DOHH2 (cell line): ENCODE data around the gene RIN2.

Experiments used
- H3F3A ChIP-seq: fragments of 200-600 bp; sonication (generic), shearing (Covaris generic); 2 replicates; pipeline ENCODE4 v1.6.0; 2016; ENCODE audit warnings: antibody characterized with exemption, mild to moderate bottlenecking; ENCODE audit not compliant: control insufficient read depth, insufficient read depth
- H3K27ac ChIP-seq: fragments of 200-600 bp; sonication (generic); 2 replicates; pipeline ENCODE4 v1.5.1; 2014; ENCODE audit warnings: low read depth, mild to moderate bottlenecking, low read length, moderate library complexity
- H3K27me3 ChIP-seq: fragments of 200-600 bp; sonication (generic); 2 replicates; pipeline ENCODE4 v1.6.1; 2014; ENCODE audit warnings: mild to moderate bottlenecking, low read length, mixed read lengths; ENCODE audit not compliant: control insufficient read depth
- H3K36me3 ChIP-seq: fragments of 200-600 bp; sonication (generic); 2 replicates; pipeline ENCODE4 v1.6.1; 2014; ENCODE audit warnings: mild to moderate bottlenecking, low read length, moderate library complexity, mixed read lengths; ENCODE audit not compliant: control insufficient read depth
- H3K4me1 ChIP-seq: fragments of 200-600 bp; sonication (generic); 2 replicates; pipeline ENCODE4 v1.6.1; 2014; ENCODE audit warnings: mild to moderate bottlenecking, low read length, mixed read lengths; ENCODE audit not compliant: control insufficient read depth
- H3K4me2 ChIP-seq: fragments of 200-600 bp; sonication (generic); 2 replicates; pipeline ENCODE4 v1.6.0; 2014; ENCODE audit warnings: mild to moderate bottlenecking, low read length, moderate library complexity
- H3K4me3 ChIP-seq: fragments of 200-600 bp; sonication (generic); 2 replicates; pipeline ENCODE4 v1.5.1; 2014; ENCODE audit warnings: mild to moderate bottlenecking, low read length, mixed read lengths
- H3K79me2 ChIP-seq: fragments of 200-600 bp; sonication (generic); 2 replicates; pipeline ENCODE4 v1.6.1; 2014; ENCODE audit warnings: mild to moderate bottlenecking, low read length, mixed read lengths; ENCODE audit not compliant: control insufficient read depth
- H3K9me2 ChIP-seq: fragments of 200-600 bp; sonication (generic); replicated peaks from 2 replicates; pipeline ENCODE4 v1.6.1; 2014; ENCODE audit warnings: mild to moderate bottlenecking, low read length, mixed read lengths; ENCODE audit not compliant: control insufficient read depth
- H3K9me3 ChIP-seq: fragments of 200-600 bp; sonication (generic); 2 replicates; pipeline ENCODE4 v1.6.1; 2014; ENCODE audit warnings: antibody characterized with exemption, low read length, mixed read lengths; ENCODE audit not compliant: control insufficient read depth, insufficient read depth
- H4K20me1 ChIP-seq: fragments of 200-600 bp; sonication (generic); 2 replicates; pipeline ENCODE4 v1.6.0; 2014; ENCODE audit warnings: low read depth, mild to moderate bottlenecking, antibody characterized with exemption, low read length, moderate library complexity; ENCODE audit not compliant: control insufficient read depth, insufficient read depth
- EZH2phosphoT487 ChIP-seq: fragments of 200-600 bp; sonication (generic); IDR thresholded peaks from 2 replicates; pipeline ENCODE4 v1.6.1; 2017; ENCODE audit warnings: borderline replicate concordance, mild to moderate bottlenecking, antibody characterized with exemption, low read length, moderate library complexity, mixed read lengths
- TF ChIP-seq, protein P1 (sequence below): fragments of 200-600 bp; sonication (generic); IDR thresholded peaks from one replicate; pipeline ENCODE4 v1.5.1; 2014; ENCODE audit warnings: antibody characterized with exemption, mild to moderate bottlenecking, low read depth, low read length; ENCODE audit not compliant: poor library complexity, severe bottlenecking

Gene RIN2

DNA sequence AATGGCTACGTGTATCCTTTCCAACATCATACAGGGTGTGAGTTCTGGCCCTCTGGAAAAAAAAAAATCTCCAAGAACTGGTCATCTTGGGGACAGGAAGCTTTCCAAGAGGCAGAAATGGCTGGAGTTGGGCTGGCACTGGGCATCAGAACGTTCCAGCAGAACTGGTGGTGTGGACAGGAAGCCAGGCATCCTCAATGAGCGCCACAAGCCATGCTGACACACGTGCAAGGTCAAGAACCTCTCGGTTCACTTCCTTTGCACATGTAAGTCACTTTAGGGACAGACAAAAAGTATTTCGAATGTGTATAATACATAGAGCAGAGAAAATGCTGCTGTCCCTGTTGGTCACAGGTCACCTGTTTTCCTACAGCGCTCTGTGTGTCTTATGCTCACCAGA is 27.4 kb upstream of the RIN2 start:
- no peak overlapping the region for H3K4me2 ChIP-seq
- H4K20me1 ChIP-seq, result no peaks in the 10 kb centered on the region
- no peaks in the 10 kb centered on the region for H3K27me3 ChIP-seq
- peaks cover 4% of the 10 kb centered on the region; the same call in 1 of the 2 replicates for H3K4me1 ChIP-seq
- no peaks in the 10 kb centered on the region for H3K36me3 ChIP-seq
- TF ChIP-seq, protein P1, sequence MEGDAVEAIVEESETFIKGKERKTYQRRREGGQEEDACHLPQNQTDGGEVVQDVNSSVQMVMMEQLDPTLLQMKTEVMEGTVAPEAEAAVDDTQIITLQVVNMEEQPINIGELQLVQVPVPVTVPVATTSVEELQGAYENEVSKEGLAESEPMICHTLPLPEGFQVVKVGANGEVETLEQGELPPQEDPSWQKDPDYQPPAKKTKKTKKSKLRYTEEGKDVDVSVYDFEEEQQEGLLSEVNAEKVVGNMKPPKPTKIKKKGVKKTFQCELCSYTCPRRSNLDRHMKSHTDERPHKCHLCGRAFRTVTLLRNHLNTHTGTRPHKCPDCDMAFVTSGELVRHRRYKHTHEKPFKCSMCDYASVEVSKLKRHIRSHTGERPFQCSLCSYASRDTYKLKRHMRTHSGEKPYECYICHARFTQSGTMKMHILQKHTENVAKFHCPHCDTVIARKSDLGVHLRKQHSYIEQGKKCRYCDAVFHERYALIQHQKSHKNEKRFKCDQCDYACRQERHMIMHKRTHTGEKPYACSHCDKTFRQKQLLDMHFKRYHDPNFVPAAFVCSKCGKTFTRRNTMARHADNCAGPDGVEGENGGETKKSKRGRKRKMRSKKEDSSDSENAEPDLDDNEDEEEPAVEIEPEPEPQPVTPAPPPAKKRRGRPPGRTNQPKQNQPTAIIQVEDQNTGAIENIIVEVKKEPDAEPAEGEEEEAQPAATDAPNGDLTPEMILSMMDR, result no peak
- no peak for TF ChIP-seq EZH2phosphoT487
- H3K9me3 ChIP-seq, result no peaks in the 10 kb centered on the region
- H3K4me3 ChIP-seq, result no peak overlapping the region
- H3F3A ChIP-seq, result no peaks in the 10 kb centered on the region
- no peak overlapping the region for H3K27ac ChIP-seq
- no peaks in the 10 kb centered on the region for H3K9me2 ChIP-seq
- no peaks in the 10 kb centered on the region for H3K79me2 ChIP-seq

DNA sequence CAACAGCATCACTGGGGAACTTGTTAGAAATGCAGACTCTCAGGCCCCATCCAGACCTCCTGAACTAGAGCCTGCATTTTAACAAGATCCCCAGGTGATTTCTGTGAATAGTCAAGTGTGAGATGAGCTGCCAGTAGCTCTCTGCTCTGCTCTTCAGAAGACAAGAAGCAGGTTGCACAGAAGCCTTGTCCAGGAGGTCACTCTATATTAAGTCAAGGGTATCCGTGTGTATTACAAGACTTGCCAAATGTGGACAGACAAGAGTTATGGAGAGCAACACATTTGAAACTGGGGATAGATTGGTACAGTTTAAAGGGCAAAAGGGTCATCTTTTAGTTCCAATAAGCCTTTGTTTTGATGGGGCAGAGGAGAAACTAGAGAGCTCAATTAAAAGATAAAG is 23.2 kb upstream of the RIN2 start:
- Histone ChIP-seq H3K79me2 (no peaks in the 10 kb centered on the region), H3K4me1 (no peaks in the 10 kb centered on the region), H3K27me3 (no peaks in the 10 kb centered on the region), H3K4me3 (no peak overlapping the region), H3F3A (no peaks in the 10 kb centered on the region), H3K27ac (no peak overlapping the region), H4K20me1 (no peaks in the 10 kb centered on the region), H3K36me3 (no peaks in the 10 kb centered on the region), H3K9me2 (no peaks in the 10 kb centered on the region), H3K9me3 (no peaks in the 10 kb centered on the region), H3K4me2 (no peak overlapping the region)
- TF ChIP-seq EZH2phosphoT487, result no peak
- TF ChIP-seq, protein P1, result no peak

DNA sequence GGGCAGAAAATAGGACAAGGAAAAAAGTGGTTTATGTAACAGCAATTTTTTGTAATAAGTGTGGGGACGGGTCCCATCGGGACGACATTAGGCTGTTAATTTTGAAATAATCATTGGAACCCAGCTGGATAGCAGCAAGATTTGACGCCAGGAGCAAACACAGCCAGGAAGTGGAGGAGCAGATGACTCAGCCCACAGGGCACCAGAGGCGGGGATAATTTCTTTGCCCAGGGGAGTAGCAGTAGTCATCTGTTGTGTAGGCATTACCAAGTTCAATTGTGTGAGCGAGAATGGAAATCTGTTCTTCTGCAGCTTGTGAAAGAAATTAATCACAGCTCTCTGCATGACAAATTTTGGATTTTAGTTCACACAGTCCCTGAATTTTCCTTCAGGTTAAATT is 22.6 kb upstream of the RIN2 start:
- Histone ChIP-seq H3K4me2 (no peak overlapping the region), H3K79me2 (no peaks in the 10 kb centered on the region), H3K4me1 (no peaks in the 10 kb centered on the region), H3K4me3 (no peak overlapping the region), H3K9me3 (no peaks in the 10 kb centered on the region), H3K9me2 (no peaks in the 10 kb centered on the region), H4K20me1 (no peaks in the 10 kb centered on the region), H3F3A (no peaks in the 10 kb centered on the region), H3K36me3 (no peaks in the 10 kb centered on the region), H3K27me3 (no peaks in the 10 kb centered on the region), H3K27ac (no peak overlapping the region)
- TF ChIP-seq EZH2phosphoT487, result no peak
- TF ChIP-seq, protein P1, result no peak

DNA sequence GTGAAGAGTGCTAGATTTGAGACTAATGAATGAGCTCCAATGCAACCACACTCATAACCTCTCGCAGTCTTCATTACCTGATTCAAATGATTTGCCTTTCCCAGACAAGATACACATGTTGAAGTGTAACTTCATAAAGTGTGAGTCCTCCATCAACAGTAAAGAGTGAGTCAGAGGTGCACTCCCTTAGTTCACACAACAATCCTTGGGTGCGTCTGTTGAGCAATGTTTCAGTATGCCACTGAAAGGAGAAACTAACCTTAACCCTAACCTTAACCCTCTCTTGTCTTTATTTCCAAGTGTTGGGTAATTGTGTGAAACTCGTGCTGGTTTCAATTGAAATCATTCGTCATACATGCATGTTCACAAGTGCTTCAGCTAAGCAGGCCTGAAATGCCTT is 21.0 kb upstream of the RIN2 start:
- TF ChIP-seq EZH2phosphoT487, result no peak
- TF ChIP-seq, protein P1, result no peak
- no peak overlapping the region for H3K4me2 ChIP-seq

More for the DNA sequence above, 21.0 kb upstream of the RIN2 start:
- Histone ChIP-seq H3K27ac (no peak overlapping the region), H3K4me1 (no peaks in the 10 kb centered on the region), H3K4me3 (no peak overlapping the region), H3K9me3 (no peaks in the 10 kb centered on the region), H3K9me2 (no peaks in the 10 kb centered on the region), H3F3A (no peaks in the 10 kb centered on the region), H3K79me2 (no peaks in the 10 kb centered on the region), H4K20me1 (no peaks in the 10 kb centered on the region), H3K27me3 (no peaks in the 10 kb centered on the region), H3K36me3 (no peaks in the 10 kb centered on the region)
